Measurements from ENCODE around the gene TCF7. TPM values are rescaled to one million over a fixed set of nuclear protein-coding genes. Genes with fewer than 3 reads are reported as not detected.

TCF7 gene
- total RNA-seq, 2 donors from 2014 or later: 4.3 to 9.4 TPM

DNA sequence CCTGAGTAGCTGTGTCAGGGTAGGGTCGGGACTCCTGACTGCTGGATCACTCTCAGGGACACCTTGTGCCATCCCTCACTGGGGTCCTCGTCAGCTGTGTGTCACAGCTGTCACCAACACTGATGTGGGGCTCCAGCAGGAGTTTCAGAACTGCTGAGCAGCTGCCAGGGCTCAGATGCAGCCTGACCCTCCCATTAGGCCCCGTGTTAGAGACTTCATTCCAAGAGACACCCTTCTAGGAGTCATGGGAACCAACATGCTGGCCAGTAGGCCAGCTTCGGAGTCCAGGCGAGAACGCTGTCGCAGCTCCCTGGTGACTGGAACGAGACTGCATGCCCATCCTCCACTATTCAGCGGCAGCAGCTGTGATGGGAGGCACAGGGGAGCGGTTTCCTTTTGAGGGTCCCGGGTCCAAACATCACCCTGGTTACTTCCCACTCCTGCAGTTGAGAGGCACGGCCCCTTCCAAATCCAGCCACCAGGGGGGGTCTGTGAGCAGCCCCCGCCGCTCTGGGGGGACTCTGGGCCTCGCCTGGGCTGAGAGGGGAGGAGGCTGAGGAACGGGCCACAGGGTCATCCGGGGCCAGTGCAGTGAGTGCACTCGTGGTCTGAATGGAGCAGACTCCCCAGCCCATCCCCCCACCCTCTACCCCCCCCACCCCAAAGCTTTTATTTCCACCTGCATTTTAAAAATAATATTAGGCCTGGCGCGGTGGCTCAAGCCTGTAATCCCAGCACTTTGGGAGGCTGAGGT, 12.6 kb upstream of the TCF7 start:
- H3K9ac ChIP-seq (ENCODE audit: low read depth in 2 of 2, low read length in 2 of 2): no peak overlapping the region
- no peak overlapping the region for H3K27ac ChIP-seq
- TF ChIP-seq, protein P1, sequence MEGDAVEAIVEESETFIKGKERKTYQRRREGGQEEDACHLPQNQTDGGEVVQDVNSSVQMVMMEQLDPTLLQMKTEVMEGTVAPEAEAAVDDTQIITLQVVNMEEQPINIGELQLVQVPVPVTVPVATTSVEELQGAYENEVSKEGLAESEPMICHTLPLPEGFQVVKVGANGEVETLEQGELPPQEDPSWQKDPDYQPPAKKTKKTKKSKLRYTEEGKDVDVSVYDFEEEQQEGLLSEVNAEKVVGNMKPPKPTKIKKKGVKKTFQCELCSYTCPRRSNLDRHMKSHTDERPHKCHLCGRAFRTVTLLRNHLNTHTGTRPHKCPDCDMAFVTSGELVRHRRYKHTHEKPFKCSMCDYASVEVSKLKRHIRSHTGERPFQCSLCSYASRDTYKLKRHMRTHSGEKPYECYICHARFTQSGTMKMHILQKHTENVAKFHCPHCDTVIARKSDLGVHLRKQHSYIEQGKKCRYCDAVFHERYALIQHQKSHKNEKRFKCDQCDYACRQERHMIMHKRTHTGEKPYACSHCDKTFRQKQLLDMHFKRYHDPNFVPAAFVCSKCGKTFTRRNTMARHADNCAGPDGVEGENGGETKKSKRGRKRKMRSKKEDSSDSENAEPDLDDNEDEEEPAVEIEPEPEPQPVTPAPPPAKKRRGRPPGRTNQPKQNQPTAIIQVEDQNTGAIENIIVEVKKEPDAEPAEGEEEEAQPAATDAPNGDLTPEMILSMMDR (IDR thresholded peaks at IDR 0.05): peak; percentile 83
- H3K4me3 ChIP-seq: no peak overlapping the region
- H3K4me1 ChIP-seq: no peaks in the 10 kb centered on the region
- no peaks in the 10 kb centered on the region for H3K9me3 ChIP-seq
- no peaks in the 10 kb centered on the region for H3K27me3 ChIP-seq
- DNase-seq: peak; percentile 72
- intact Hi-C loops (cut with DNase I): no loop called here
- H3K36me3 ChIP-seq: no peaks in the 10 kb centered on the region

DNA sequence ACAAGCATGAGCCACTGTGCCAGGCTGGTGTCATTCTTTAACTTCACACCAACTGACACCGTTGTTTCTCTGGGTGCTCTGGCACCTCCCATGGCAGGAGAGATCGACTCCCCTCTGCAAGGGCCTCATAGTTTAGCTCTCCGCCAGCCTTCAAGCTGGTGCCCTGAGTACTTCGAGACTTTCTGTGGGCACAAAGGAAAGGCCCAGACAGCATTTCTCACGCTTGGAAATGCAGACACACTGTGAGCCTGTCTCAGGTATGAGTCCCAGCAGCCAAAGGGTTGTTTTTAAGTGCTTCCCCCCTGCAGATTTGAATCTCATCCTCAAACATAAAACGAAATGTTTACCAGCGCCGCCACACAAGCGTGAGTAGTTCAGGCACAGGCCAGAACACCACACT, 11.1 kb upstream of the TCF7 start:
- H3K4me1 ChIP-seq: no peaks in the 10 kb centered on the region
- no peak overlapping the region for H3K9ac ChIP-seq (ENCODE audit: low read depth in 2 of 2, low read length in 2 of 2)
- no peak for DNase-seq
- no peaks in the 10 kb centered on the region for H3K36me3 ChIP-seq
- TF ChIP-seq, protein P1 (IDR thresholded peaks at IDR 0.05): no peak
- H3K27me3 ChIP-seq: no peaks in the 10 kb centered on the region
- H3K27ac ChIP-seq: no peak overlapping the region
- intact Hi-C loops (cut with DNase I): no loop called here
- no peak overlapping the region for H3K4me3 ChIP-seq
- no peaks in the 10 kb centered on the region for H3K9me3 ChIP-seq

DNA sequence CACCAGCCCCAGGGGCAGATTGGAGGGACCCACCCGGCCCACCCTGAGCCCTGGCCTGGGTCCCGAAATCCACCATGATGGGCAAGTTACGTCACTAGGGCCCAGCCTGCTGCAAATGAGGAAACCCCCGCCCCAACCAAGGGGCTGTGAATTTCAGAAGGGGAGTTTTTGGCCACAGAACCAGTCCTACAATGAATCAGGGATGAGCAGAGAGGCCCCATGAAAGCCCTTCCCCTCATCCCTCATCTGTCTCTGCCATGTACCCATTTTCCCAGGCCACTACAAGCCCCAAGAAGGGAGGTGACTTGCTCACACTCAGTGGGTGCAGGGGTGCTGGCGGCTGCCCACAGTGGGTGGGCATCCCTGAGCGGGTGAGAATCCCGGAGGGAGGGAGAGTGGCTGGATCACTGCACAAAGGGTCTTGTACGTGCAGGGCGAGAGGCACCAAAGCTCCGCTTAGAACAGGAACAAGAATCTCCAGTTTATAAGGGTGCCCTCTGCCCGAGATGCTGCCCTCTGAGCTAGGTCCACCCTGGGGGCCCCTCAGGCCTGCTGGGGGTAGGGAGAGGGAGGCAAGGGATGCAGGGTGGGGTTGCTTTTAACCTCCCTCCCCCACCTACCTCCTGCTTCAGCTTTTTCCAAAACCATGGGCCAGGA, 10.4 kb upstream of the TCF7 start:
- Histone ChIP-seq H3K27ac (no peak overlapping the region), H3K36me3 (no peaks in the 10 kb centered on the region), H3K9me3 (no peaks in the 10 kb centered on the region), H3K4me1 (no peaks in the 10 kb centered on the region), H3K27me3 (no peaks in the 10 kb centered on the region), H3K9ac (ENCODE audit: low read depth in 2 of 2, low read length in 2 of 2) (no peak overlapping the region), H3K4me3 (no peak overlapping the region)
- intact Hi-C loops (cut with DNase I): no loop called here
- DNase-seq: no peak
- TF ChIP-seq, protein P1 (IDR thresholded peaks at IDR 0.05): no peak

DNA sequence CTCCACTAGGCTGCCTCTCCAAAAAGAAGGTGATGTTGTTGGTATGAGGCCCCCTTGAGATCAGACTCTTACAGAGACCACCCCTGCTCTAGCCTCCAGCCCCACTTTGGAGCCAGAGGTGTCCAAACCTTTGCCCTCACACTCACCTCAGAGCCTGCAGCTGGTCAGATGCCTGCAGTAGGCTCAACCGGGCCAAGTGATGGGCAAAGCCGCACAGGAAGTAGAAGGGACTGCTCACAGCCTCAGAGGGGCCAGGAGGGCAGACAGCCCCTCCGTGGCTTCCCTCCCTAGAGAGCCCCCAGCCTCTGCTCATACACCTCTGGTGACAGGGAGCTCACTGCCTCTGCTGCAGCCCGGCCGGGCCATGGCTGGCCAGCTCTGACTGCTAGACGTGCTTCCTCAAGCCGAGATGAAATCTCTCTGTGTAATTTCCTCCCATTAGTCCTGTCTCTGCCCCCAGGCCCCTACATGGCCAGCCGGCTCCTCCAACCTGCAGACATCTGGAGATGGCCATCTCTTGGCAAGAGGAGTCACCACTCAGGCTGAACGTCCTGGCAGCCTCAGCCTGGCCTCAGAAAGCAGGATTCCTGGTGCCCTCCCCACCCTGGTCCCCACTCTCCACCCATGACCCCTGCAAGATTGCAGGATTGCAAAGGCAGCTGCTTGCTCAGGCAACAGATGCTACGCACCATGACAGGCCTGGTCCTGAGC, 7.3 kb upstream of the TCF7 start:
- TF ChIP-seq, protein P1 (IDR thresholded peaks at IDR 0.05): no peak

DNA sequence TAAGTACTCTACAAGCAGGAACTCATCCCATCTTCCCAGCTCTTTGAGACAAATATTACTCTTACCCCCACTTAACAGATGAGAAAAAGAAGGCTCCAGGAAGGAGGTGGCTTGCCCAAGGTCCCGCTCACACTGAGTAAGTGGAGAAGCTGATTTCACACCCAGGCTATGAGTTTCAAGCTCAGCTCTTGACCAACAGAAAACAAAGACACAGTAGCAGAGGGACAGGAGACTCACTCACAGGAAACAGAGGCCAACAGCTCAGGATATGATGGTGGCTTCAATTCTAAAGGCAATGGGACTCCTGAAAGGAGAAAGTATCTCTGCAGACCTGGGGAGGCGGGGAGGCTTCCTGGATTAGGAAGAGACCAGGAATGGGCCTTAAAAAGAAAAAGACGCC, 6.7 kb upstream of the TCF7 start:
- TF ChIP-seq, protein P1 (IDR thresholded peaks at IDR 0.05): no peak
- Histone ChIP-seq H3K4me1 (no peaks in the 10 kb centered on the region), H3K4me3 (no peak overlapping the region), H3K27me3 (peaks cover under 1% of the 10 kb centered on the region), H3K9ac (ENCODE audit: low read depth in 2 of 2, low read length in 2 of 2) (no peak overlapping the region), H3K36me3 (no peaks in the 10 kb centered on the region), H3K27ac (no peak overlapping the region), H3K9me3 (no peaks in the 10 kb centered on the region)
- intact Hi-C loops (cut with DNase I): no loop called here
- no peak for DNase-seq

More for the DNA sequence above, 7.3 kb upstream of the TCF7 start:
- no peak overlapping the region for H3K9ac ChIP-seq (ENCODE audit: low read depth in 2 of 2, low read length in 2 of 2)
- H3K4me1 ChIP-seq: no peaks in the 10 kb centered on the region
- H3K9me3 ChIP-seq: no peaks in the 10 kb centered on the region
- no peak overlapping the region for H3K4me3 ChIP-seq
- no peak overlapping the region for H3K27ac ChIP-seq
- DNase-seq: no peak
- intact Hi-C loops (cut with DNase I): no loop called here
- H3K36me3 ChIP-seq: no peaks in the 10 kb centered on the region
- H3K27me3 ChIP-seq: no peaks in the 10 kb centered on the region
